ENCODE measurements around the gene TEKT2.

The TEKT2 gene

GRCh38 chr1:36128905-36129206, 45.0 kb downstream of the TEKT2 start:
- DNase-seq (ENCODE audit: low read depth), result no peak

DNA sequence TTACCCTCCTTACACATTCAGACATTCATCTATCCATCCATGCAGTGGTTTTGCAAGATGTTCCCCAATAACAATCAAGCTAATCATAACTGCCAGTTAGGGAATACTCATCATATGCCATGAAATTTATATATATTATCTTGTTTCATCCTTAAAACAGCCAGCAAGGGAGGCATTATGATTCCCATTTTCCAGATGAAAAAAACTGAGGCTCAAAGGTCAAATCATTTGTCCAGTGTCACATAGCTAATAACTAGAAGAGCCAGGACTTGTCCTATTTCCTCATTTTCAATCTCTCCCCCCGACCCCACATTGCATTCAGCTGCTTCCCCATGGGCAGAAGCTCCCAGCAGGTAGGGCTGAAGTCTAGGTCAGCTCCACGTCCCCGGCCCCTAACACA, 48.1 kb downstream of the TEKT2 start:
- DNase-seq (ENCODE audit: low read depth), result no peak

DNA sequence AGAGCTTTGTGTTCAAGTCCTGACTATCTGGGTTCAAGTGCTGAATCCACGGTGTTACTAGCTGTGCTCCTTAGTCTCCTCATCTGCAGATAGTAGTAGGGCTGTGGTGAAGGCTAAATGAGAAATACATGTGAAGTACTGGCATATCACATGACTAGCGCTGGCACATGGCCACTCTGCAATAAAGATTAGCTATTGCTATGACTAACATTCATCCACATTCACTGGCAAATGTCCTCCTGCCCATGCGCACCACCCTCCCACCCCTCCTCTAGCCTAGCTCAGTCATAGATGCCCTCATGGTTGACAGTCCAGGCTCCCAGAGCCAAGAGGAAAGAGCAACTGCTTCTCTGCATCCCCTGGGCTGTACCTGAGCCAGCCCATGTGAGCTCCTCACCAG, 49.6 kb downstream of the TEKT2 start:
- DNase-seq (ENCODE audit: low read depth), result no peak

- DNase-seq (ENCODE audit: low read depth), result no peak
Observed at GRCh38 chr1:36134031-36134430, 50.1 kb downstream of the TEKT2 start.

DNA sequence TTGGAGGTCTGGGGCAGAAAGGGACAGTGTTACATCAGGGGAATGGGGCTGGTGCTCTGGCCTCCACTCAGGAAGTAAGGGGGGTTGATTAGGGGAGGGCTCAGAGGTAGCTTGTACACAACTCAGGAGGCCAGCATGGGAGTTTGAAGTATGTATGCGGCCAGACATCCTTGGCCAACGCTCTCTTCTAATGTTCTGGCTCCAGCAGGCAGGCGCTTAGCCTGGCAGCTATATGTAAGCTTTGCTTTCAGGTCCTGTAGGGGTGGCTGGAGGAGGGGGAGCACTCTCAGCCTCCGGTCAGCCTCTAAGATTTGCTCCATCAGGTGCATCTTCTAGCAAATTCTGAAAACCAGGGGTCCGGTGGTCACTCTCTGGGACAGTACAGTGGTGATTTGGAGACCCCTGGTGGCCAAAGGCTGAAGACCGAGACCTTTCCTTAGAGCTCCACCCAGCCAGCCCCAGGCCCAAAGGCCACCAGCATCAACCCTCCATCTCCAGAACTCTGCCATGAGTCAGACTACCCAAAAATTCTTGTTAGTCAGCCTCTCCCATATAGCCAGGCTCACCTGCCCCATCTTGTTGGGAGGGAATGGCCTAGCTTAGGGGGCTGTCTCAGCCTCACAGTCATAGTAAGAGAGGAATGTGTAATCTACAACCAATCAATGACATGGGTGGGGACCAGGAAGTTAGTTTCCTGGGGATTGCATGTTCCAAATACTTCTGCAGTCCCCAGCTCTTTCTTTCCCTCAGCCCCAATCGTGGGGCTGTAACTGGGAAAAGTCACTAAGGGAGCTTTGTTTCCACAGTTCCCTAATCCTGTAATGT, 50.8 kb downstream of the TEKT2 start:
- DNase-seq (ENCODE audit: low read depth), result no peak

GRCh38 chr1:36135330-36135667, 51.4 kb downstream of the TEKT2 start:
- DNase-seq (ENCODE audit: low read depth), result no peak

- no peak for DNase-seq (ENCODE audit: low read depth)
Observed at GRCh38 chr1:36135796-36136195, 51.9 kb downstream of the TEKT2 start.

DNA sequence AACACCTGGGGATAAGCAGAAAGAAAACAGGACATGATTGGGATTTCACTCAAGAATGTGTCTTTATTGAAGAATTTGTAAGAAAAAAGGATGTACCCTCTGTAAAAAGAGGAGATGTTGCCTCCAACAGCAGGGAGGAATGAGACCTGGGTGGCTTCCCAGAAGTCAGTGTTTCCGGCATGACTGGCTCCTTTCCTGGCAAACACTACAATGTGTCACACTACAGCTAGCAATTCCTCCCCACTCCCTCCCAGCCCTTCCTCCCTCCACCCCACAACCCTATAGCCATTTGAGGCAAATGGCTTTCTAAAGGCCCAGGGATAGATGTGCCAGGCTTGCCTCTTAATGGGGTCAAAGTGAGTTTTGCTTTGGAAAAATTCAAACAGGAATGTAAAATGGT, 52.6 kb downstream of the TEKT2 start:
- no peak for DNase-seq (ENCODE audit: low read depth)

GRCh38 chr1:36137226-36137625, 53.3 kb downstream of the TEKT2 start:
- DNase-seq (ENCODE audit: low read depth), result no peak

DNA sequence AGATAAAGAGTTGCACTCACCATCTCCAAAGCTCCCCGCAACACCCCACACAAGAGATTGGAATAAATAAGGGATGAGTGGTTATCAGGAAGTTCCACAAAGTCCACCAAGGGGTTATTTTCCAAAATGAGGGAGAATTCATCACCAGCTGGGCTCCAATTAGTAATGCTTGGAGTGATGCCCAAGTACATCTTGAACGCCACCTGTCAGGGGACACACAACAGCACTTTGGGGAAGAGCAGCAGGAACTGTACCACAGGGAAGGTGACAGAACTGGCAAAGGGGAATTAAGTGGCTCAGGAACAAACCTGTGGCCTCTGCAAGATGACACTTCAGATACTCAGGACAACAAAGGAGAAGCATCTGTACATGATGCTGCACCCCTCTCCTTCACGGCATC, 53.9 kb downstream of the TEKT2 start:
- no peak for DNase-seq (ENCODE audit: low read depth)
